Fibroblast of pulmonary artery (primary cell): ENCODE data around the gene SURF6.

Experiments
- DNase-seq: peaks from one replicate; pipeline ENCODE4 v3.0.0-alpha.2; 2010; ENCODE audit warnings: low read depth
- H3K4me3 ChIP-seq: replicated peaks from 2 replicates; pipeline ENCODE4 v1.5.1; 2011; ENCODE audit warnings: low read depth, mild to moderate bottlenecking, control low read depth, low read length, moderate library complexity
- TF ChIP-seq, protein P1 (sequence below): IDR thresholded peaks from 2 replicates; pipeline ENCODE4 v1.5.1; 2011; ENCODE audit warnings: mild to moderate bottlenecking, control low read depth, low read length, inconsistent platforms; ENCODE audit errors: missing control alignments

The SURF6 gene

DNA sequence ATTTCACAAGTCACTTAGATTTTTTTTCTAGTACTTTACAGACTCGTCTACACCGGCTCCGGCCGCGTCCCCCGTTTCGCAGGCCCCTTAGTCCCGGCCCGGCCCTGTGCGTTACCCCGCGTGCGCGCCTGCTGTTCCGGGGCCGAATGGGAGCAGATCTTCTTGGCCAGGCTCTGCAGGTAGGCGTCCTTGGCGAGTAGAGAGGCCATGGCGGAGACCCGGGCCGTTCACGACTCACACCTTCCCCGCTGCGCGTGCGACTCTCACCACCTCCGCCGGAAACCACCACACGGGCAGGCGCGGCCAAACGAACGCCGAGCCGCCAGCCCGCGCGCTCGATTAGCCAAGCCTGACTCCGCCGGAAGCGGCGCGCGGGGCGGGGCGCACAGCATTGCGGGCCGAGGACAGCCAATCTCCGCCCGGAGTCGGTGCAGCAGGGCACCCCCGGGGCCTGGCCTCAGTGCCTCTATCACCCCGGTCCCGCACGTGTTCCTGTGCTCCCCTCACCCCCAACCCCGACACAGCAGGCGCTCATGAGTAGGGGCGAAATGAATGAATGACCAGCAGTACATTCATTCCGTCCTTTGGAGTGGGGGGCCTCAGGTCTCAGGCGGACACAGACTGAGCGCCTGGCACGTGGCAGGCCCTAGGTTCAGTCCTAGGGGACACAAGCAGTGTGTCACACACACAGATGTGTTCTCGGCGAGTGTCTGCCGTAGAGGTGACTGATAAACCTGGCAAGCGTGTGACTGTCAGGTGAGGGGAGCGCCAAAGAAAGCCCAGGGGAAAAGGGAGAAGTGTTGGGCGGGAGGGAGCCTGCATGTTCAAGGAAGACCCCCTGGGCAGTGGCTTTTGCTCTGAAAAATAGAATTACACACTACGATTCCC, at the start of gene SURF6:
Gene SURF6, minus strand, starts transcription at position 265 of the 888 bp plus-strand sequence. Its CDS starts 56 bp downstream, at position 209.
- TF ChIP-seq, protein P1, sequence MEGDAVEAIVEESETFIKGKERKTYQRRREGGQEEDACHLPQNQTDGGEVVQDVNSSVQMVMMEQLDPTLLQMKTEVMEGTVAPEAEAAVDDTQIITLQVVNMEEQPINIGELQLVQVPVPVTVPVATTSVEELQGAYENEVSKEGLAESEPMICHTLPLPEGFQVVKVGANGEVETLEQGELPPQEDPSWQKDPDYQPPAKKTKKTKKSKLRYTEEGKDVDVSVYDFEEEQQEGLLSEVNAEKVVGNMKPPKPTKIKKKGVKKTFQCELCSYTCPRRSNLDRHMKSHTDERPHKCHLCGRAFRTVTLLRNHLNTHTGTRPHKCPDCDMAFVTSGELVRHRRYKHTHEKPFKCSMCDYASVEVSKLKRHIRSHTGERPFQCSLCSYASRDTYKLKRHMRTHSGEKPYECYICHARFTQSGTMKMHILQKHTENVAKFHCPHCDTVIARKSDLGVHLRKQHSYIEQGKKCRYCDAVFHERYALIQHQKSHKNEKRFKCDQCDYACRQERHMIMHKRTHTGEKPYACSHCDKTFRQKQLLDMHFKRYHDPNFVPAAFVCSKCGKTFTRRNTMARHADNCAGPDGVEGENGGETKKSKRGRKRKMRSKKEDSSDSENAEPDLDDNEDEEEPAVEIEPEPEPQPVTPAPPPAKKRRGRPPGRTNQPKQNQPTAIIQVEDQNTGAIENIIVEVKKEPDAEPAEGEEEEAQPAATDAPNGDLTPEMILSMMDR = no peak
- peak within 1 kb of the TSS; percentile 80 for H3K4me3 ChIP-seq
- DNase-seq = peak; percentile 86

DNA sequence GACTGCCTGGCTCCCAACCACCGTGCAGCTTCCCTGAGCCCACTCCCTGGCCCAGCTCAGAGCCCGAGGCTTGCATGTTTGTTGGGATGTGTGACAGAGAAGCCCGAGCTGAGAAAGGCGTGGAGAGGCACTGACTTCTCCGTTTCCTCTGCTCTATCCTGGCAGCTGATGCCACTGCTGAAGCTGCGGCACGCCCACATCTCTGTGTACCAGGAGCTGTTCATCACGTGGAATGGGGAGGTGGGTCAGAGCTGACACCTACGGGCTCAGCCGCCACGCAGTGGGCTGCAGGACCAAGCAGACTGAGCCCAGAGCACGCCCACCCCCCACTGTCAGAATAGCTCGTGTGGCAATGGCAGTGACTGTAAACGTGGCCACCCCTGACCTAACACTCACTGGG, 49.5 kb upstream of the SURF6 start:
- TF ChIP-seq, protein P1 = no peak
- no peak for DNase-seq
- H3K4me3 ChIP-seq = no peak overlapping the region

DNA sequence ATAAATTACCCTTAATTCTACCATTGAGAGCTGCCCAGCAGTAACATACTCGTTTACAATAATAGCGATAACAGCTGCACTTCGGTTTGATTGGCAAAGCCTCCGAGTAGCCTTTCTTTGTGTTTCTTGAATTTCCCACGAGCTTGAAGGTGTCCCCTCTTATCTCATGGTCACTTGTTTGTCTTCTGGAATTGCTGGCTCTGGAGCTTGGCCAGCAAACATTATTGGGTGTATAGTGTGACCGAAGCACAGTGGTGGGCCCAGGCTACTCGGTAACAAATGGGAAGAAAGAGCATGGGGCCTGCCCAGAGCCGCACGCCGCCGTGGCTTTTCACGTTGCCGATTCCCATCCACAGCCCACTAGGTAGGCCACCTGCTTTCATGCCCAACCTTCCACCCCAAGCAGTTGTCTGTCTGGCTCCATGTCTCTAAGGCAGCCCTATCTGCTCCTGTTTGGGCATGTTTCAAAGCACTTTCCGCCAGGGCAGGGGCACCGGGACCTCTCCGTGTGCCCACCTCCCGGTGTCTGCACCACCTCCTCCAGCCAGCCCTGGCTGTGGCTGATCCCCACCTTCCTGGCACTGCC, 48.8 kb upstream of the SURF6 start:
- H3K4me3 ChIP-seq = no peak overlapping the region
- TF ChIP-seq, protein P1 = no peak
- no peak for DNase-seq

DNA sequence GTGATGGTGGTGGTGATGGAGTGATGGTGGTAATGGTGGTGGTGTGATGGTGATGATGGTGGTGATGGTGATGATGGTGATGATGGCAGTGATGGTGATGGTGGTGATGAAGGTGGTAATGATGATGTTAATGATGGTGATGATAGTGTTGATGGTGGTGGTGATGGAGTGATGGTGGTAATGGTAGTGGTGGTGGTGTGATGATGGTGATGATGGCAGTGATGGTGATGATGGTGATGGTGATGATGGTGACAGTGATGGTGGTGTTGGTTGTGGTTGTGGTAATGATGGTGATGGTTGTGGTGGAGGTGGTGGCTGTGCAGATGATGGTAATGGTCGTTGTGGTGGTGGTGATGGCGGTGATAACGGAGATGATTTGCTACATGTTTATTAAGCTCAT, 47.5 kb upstream of the SURF6 start:
- TF ChIP-seq, protein P1 = no peak
- no peak for DNase-seq

DNA sequence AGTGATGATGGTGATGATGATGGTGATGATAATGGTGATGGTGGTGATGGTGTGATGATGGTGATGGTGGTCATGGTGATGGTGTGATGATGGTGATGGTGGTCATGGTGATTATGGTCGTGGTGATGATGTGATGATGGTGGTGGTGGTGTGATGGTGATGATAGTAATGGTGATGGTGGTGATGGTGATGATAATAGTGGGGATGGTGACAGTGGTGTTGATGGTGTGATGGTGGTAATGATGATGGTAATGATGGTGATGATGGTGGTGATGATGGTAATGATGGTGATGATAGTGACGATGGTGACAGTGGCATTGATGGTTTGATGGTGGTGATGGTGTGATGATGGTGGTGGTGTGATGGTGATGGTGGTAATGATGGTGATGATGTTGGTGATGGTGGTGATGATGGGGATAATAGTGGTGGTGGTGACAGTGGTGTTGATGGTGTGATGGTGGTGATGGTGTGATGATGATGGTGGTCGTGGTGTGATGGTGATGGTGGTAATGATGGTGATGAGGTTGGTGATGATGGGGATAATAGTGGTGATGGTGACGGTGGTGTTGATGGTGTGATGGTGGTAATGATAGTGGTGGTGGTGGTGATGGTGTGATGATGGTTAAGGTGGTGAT, 46.6 kb upstream of the SURF6 start:
- H3K4me3 ChIP-seq = no peak overlapping the region
- no peak for DNase-seq
- TF ChIP-seq, protein P1 = no peak

More for the DNA sequence above, 47.5 kb upstream of the SURF6 start:
- no peak overlapping the region for H3K4me3 ChIP-seq

DNA sequence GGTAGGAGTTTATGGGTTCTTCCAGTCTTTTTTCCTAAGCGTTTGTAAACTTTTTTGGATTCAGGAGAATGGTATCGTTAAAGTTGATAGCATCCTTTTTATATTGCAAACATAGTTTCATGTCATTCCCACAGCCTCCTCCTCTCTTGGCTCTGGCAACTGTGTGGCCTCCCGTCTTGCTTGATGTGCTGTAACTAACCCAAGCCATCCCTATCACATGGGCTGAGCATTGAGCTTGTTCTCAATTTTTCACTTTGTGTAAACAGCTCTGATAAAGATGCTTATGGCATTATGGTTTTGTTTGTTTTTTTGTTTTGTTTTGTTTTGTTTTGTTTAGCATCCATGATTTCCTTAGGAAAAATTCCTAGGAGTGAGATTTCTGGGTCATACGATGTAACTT, 44.7 kb upstream of the SURF6 start:
- DNase-seq = no peak
- TF ChIP-seq, protein P1 = no peak
- H3K4me3 ChIP-seq = no peak overlapping the region
